Measurements from ENCODE around the gene POLE. TPM values are rescaled to one million over a fixed set of nuclear protein-coding genes. Genes with fewer than 3 reads are reported as not detected.

Gene POLE
- total and polyA plus RNA-seq, 2 of the 4 experiments (the other 2 are of a cell fraction), result 17.2 to 20.7 TPM

DNA sequence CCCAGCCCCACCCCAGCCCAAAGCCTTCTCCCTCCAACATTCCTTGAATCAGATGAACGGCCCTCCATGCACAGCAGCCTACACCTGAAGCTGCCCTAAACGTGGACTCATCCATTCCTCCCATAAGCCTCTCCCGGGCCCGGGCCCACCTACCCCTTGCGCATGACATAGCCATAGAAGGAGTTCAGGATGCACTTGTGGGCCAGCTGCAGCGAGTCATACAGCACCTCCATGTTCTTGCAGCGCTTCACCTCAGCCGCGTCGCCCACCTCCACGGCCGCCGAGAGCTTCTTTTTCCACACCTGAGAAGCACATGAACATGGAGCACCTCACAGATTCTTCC lies 22.0 kb downstream of the POLE start:
- ChIA-PET POLR2A (ENCODE audit: unreplicated experiment) (no interaction called here), CTCF (interaction anchor here (0.5 kb wide), 1 partner anchor 42 kb away, joined by 3 read pairs; no protein-coding TSS in a partner anchor)
- DNase-seq (no peak), ATAC-seq (ENCODE audit: low read depth) (no peak)
- no peak overlapping the region for H3K27ac ChIP-seq (ENCODE audit: insufficient read depth, low read length)
- in situ Hi-C loops (cut with MboI; ENCODE audit: low sequenced_read_pairs), result no loop called here
- H2BK120ac ChIP-seq (ENCODE audit: low read depth, low read length), result no peak overlapping the region
- no peak overlapping the region for H3K9ac ChIP-seq (ENCODE audit: low read depth, low read length)
- H2BK5ac ChIP-seq (ENCODE audit: low read depth, low read length, poor library complexity, severe bottlenecking), result no peak overlapping the region
- no peak overlapping the region for H3K14ac ChIP-seq (replicated peaks; ENCODE audit: low read depth, low read length)
- H3K23ac ChIP-seq (ENCODE audit: low read depth, low read length), result no peak overlapping the region
- WGBS, 2 experiments (ENCODE audit: extremely low coverage in 2 of 2, insufficient read length in 1 of 2), result 90% methylated on average over 7 of the region's 13 CpGs; no CpG with 5 or more reads in 1 of the 2 experiments
- 0 out of 2 replicates have a peak, but pooled peaks cover 2% of the 10 kb centered on the region for H3K9me1 ChIP-seq (ENCODE audit: insufficient read depth, low read length)
- H3K18ac ChIP-seq (ENCODE audit: low read depth, low read length), result no peak overlapping the region
- dilution Hi-C loops (cut with HindIII; ENCODE audit: low sequenced_read_pairs, unreplicated experiment), result no loop called here
- no peak overlapping the region for H2AK5ac ChIP-seq (ENCODE audit: low read depth, low read length)
- H3K4me1 ChIP-seq (ENCODE audit: control insufficient read depth, insufficient read depth, low read length), result no peaks in the 10 kb centered on the region
- no peaks in the 10 kb centered on the region; the same call in 1 of the 2 replicates for H4K20me1 ChIP-seq (ENCODE audit: insufficient read depth, low read length)
- H3K79me1 ChIP-seq (ENCODE audit: low read depth in 1 of 2, low read length in 2 of 2), result no peaks in the 10 kb centered on the region
- H2AFZ ChIP-seq (replicated peaks; ENCODE audit: low read length, poor library complexity), result no peak overlapping the region
- no peak overlapping the region for H4K5ac ChIP-seq (ENCODE audit: low read depth, low read length)
- no peak overlapping the region for H2AK9ac ChIP-seq (replicated peaks; ENCODE audit: low read depth, low read length, poor library complexity)
- H4K8ac ChIP-seq (ENCODE audit: low read depth in 2 of 2, low read length in 2 of 2), result no peak overlapping the region
- H3K4ac ChIP-seq (ENCODE audit: low read depth, low read length), result no peak overlapping the region
- intact Hi-C loops (cut with micrococcal nuclease), result no loop called here
- no peak overlapping the region for H3K4me2 ChIP-seq (ENCODE audit: low read depth, low read length)
- peaks cover 60% of the 10 kb centered on the region for H3K36me3 ChIP-seq (ENCODE audit: control insufficient read depth, insufficient read depth, low read length)
- no TSS peak for BruUV-seq (replicated peaks)
- no peak overlapping the region for H2BK15ac ChIP-seq (ENCODE audit: low read depth, low read length)
- H3K27me3 ChIP-seq (ENCODE audit: control insufficient read depth, insufficient read depth, low read length), result no peaks in the 10 kb centered on the region
- H3K56ac ChIP-seq (ENCODE audit: extremely low read depth, insufficient read depth, low read length), result no peak overlapping the region
- no peak overlapping the region for H4K91ac ChIP-seq (ENCODE audit: insufficient read depth, low read depth, low read length)
- H3K9me3 ChIP-seq (ENCODE audit: control insufficient read depth, insufficient read depth, low read length), result no peaks in the 10 kb centered on the region
- H2BK20ac ChIP-seq (ENCODE audit: low read depth, low read length), result no peak overlapping the region
- no peak overlapping the region for H3K4me3 ChIP-seq (ENCODE audit: insufficient read depth, low read depth, low read length)
- TF ChIP-seq, protein P1, sequence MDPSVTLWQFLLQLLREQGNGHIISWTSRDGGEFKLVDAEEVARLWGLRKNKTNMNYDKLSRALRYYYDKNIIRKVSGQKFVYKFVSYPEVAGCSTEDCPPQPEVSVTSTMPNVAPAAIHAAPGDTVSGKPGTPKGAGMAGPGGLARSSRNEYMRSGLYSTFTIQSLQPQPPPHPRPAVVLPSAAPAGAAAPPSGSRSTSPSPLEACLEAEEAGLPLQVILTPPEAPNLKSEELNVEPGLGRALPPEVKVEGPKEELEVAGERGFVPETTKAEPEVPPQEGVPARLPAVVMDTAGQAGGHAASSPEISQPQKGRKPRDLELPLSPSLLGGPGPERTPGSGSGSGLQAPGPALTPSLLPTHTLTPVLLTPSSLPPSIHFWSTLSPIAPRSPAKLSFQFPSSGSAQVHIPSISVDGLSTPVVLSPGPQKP (IDR thresholded peaks at IDR 0.05; ENCODE audit: borderline replicate concordance, low read depth, low read length), result no peak
- TF ChIP-seq, protein P2, sequence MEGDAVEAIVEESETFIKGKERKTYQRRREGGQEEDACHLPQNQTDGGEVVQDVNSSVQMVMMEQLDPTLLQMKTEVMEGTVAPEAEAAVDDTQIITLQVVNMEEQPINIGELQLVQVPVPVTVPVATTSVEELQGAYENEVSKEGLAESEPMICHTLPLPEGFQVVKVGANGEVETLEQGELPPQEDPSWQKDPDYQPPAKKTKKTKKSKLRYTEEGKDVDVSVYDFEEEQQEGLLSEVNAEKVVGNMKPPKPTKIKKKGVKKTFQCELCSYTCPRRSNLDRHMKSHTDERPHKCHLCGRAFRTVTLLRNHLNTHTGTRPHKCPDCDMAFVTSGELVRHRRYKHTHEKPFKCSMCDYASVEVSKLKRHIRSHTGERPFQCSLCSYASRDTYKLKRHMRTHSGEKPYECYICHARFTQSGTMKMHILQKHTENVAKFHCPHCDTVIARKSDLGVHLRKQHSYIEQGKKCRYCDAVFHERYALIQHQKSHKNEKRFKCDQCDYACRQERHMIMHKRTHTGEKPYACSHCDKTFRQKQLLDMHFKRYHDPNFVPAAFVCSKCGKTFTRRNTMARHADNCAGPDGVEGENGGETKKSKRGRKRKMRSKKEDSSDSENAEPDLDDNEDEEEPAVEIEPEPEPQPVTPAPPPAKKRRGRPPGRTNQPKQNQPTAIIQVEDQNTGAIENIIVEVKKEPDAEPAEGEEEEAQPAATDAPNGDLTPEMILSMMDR (conservative IDR thresholded peaks at IDR 0.05; ENCODE audit: low read depth, low read length), result no peak
- TF ChIP-seq, protein P3, sequence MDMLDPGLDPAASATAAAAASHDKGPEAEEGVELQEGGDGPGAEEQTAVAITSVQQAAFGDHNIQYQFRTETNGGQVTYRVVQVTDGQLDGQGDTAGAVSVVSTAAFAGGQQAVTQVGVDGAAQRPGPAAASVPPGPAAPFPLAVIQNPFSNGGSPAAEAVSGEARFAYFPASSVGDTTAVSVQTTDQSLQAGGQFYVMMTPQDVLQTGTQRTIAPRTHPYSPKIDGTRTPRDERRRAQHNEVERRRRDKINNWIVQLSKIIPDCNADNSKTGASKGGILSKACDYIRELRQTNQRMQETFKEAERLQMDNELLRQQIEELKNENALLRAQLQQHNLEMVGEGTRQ (IDR thresholded peaks at IDR 0.05; ENCODE audit: low read depth, low read length), result no peak
- TF ChIP-seq RFX5 (IDR thresholded peaks at IDR 0.05; ENCODE audit: low read depth, low read length) (no peak), MAFK (IDR thresholded peaks at IDR 0.05; ENCODE audit: low read depth, low read length) (no peak), BHLHE40 (IDR thresholded peaks at IDR 0.05; ENCODE audit: low read depth, low read length) (no peak)

All from IMR-90 (cell line).